Measurements from ENCODE around the gene HECA. TPM values are rescaled to one million over a fixed set of nuclear protein-coding genes. Genes with fewer than 3 reads are reported as not detected.

The HECA gene
- polyA plus RNA-seq, 3 donors, result 2.1 to 28.7 (median 3.3) TPM

DNA sequence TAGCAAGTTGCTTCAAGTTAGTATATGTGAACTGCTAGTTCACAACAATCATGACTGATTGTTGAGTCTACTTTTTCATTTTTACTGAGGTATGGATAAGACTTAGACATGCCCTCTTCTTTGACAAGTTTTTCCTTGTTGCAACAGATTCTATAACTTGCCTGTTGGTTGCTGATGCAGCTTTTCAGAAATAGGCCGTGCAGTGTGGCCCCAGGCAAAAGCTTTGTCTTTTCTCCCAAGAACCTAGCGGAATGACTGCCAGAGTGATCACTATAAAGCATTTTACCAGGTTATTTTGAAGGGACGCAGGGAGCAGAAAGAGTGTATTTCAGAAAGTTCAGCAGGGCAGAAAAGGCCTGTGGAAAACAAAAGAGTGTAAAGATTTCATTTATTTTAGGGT, 16.0 kb downstream of the HECA start:
- Histone ChIP-seq H3K4me1 (ENCODE audit: control insufficient read depth in 1 of 2, insufficient read depth in 2 of 2, low read length in 2 of 2) (peaks cover 35 to 44% of the 10 kb centered on the region in 2 donors), H3K9ac (ENCODE audit: insufficient read depth, low read length, poor library complexity, severe bottlenecking) (no peak overlapping the region), H4K20me1 (ENCODE audit: insufficient read depth, low read length) (peaks cover 100% of the 10 kb centered on the region), H3K4me3 (replicated peaks in 1 of 3; ENCODE audit: low read depth in 2 of 3, low read length in 3 of 3) (no peak overlapping the region), H3K79me2 (ENCODE audit: insufficient read depth, low read length) (peaks cover 99% of the 10 kb centered on the region), H3K9me3 (replicated peaks in 1 of 2; ENCODE audit: control insufficient read depth in 1 of 2, insufficient read depth in 1 of 2, low read length in 2 of 2) (no peaks in the 10 kb centered on the region), H3K27me3 (ENCODE audit: control insufficient read depth in 2 of 2, insufficient read depth in 2 of 2, low read length in 2 of 2) (no peaks in the 10 kb centered on the region), H3K4me2 (replicated peaks; ENCODE audit: extremely low read depth, low read length, poor library complexity, severe bottlenecking) (no peak overlapping the region), H3K27ac (ENCODE audit: low read depth in 1 of 2, low read length in 2 of 2) (no peak overlapping the region), H2AFZ (ENCODE audit: insufficient read depth, low read depth, low read length, poor library complexity, severe bottlenecking) (no peak overlapping the region), H3K36me3 (replicated peaks in 1 of 2; ENCODE audit: control insufficient read depth in 1 of 2, insufficient read depth in 2 of 2, low read length in 2 of 2) (no peaks in the 10 kb centered on the region)
- Mint-ChIP-seq H3K9me3 (no peaks in the 10 kb centered on the region), H3K27ac (no peak overlapping the region), H3K36me3 (peaks cover 4 to 11% of the 10 kb centered on the region in 2 donors), H3K27me3 (ENCODE audit: low read depth in 3 of 3) (no peaks in the 10 kb centered on the region), H3K4me3 (no peak overlapping the region), H3K4me1 (peaks cover 60% of the 10 kb centered on the region)
- TF ChIP-seq, protein P1, sequence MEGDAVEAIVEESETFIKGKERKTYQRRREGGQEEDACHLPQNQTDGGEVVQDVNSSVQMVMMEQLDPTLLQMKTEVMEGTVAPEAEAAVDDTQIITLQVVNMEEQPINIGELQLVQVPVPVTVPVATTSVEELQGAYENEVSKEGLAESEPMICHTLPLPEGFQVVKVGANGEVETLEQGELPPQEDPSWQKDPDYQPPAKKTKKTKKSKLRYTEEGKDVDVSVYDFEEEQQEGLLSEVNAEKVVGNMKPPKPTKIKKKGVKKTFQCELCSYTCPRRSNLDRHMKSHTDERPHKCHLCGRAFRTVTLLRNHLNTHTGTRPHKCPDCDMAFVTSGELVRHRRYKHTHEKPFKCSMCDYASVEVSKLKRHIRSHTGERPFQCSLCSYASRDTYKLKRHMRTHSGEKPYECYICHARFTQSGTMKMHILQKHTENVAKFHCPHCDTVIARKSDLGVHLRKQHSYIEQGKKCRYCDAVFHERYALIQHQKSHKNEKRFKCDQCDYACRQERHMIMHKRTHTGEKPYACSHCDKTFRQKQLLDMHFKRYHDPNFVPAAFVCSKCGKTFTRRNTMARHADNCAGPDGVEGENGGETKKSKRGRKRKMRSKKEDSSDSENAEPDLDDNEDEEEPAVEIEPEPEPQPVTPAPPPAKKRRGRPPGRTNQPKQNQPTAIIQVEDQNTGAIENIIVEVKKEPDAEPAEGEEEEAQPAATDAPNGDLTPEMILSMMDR (IDR thresholded peaks at IDR 0.05), result no peak
- WGBS (ENCODE audit: insufficient coverage), result 97% methylated on average over 3 of the region's 3 CpGs
- intact Hi-C loops (cut with micrococcal nuclease), result no loop called here
- DNase-seq, result no peak

DNA sequence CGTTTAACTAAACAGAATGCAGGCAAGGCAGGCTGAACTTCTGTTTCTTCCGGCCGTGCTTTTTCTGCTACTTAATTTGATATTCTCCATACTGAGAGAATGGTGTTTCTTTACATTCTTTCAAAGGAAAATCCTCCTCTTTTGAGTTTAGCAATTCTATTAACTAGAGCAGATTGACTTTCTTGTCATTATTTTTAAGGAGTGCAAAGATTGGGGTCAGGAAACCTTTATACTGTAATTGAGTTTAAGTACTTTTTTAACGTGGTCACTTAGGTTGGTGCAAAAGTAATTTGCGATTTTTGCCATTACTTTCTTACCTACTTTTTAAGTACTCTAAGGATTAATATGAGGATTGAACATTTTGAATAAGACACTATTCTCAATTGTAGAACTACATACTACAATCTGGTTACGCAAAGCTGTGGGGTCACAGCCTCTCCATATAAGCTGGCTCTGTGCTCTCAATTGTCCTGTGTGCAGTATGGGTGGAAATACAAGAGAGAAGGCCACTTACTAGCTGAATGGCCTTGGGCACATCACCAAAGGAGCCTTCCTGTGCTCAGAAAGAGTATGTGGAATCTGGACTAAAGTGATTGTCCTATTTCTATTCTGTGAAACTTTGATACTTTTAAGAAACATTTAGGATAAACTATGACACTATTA, 16.7 kb downstream of the HECA start:
- TF ChIP-seq, protein P1 (IDR thresholded peaks at IDR 0.05), result no peak
- Histone ChIP-seq H3K27ac (ENCODE audit: low read depth in 1 of 2, low read length in 2 of 2) (no peak overlapping the region), H4K20me1 (ENCODE audit: insufficient read depth, low read length) (peaks cover 100% of the 10 kb centered on the region), H3K4me1 (ENCODE audit: control insufficient read depth in 1 of 2, insufficient read depth in 2 of 2, low read length in 2 of 2) (peaks cover 29 to 38% of the 10 kb centered on the region in 2 donors), H2AFZ (ENCODE audit: insufficient read depth, low read depth, low read length, poor library complexity, severe bottlenecking) (no peak overlapping the region), H3K36me3 (replicated peaks in 1 of 2; ENCODE audit: control insufficient read depth in 1 of 2, insufficient read depth in 2 of 2, low read length in 2 of 2) (peaks cover 0 to 5% of the 10 kb centered on the region in 2 donors), H3K4me3 (replicated peaks in 1 of 3; ENCODE audit: low read depth in 2 of 3, low read length in 3 of 3) (no peak overlapping the region), H3K9ac (ENCODE audit: insufficient read depth, low read length, poor library complexity, severe bottlenecking) (no peak overlapping the region), H3K4me2 (replicated peaks; ENCODE audit: extremely low read depth, low read length, poor library complexity, severe bottlenecking) (no peak overlapping the region), H3K79me2 (ENCODE audit: insufficient read depth, low read length) (peaks cover 99% of the 10 kb centered on the region), H3K27me3 (ENCODE audit: control insufficient read depth in 2 of 2, insufficient read depth in 2 of 2, low read length in 2 of 2) (no peaks in the 10 kb centered on the region), H3K9me3 (replicated peaks in 1 of 2; ENCODE audit: control insufficient read depth in 1 of 2, insufficient read depth in 1 of 2, low read length in 2 of 2) (no peaks in the 10 kb centered on the region)
- Mint-ChIP-seq H3K36me3 (peaks cover 8 to 17% of the 10 kb centered on the region in 2 donors), H3K4me3 (no peak overlapping the region), H3K9me3 (no peaks in the 10 kb centered on the region), H3K27me3 (ENCODE audit: low read depth in 3 of 3) (no peaks in the 10 kb centered on the region), H3K27ac (no peak overlapping the region), H3K4me1 (peaks cover 54% of the 10 kb centered on the region)
- DNase-seq, result no peak
- intact Hi-C loops (cut with micrococcal nuclease), result no loop called here
- no CpG with 5 or more reads among the region's 6 CpGs for WGBS (ENCODE audit: insufficient coverage)
